ENCODE data around the gene EDDM3A. TPM values are rescaled to one million over a fixed set of nuclear protein-coding genes. Genes with fewer than 3 reads are reported as not detected.

Gene EDDM3A, protein sequence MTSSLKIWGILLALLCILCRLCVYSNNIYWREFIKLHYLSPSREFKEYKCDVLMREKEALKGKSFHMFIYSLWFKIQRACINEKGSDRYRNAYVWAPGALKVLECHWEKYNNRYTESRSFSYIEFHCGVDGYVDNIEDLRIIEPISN
- total RNA-seq (not detected), polyA plus RNA-seq (under 1 TPM in 1 of 3 donors, not detected in 2; 0.38 TPM)
- long read RNA-seq, donor 1 = 0 reads
- long read RNA-seq, donor 2 = 0 reads
- long read RNA-seq, donor 3 = 0 reads
- long read RNA-seq, donor 4 = 0 reads
- long read RNA-seq, donor 5 = 0 reads
- long read RNA-seq, donor 6 = 0 reads
- long read RNA-seq, donor 7 = 0 reads
- long read RNA-seq, donor 8 = 0 reads
- long read RNA-seq, donor 9 = 0 reads
- long read RNA-seq, donor 10 = 0 reads

DNA sequence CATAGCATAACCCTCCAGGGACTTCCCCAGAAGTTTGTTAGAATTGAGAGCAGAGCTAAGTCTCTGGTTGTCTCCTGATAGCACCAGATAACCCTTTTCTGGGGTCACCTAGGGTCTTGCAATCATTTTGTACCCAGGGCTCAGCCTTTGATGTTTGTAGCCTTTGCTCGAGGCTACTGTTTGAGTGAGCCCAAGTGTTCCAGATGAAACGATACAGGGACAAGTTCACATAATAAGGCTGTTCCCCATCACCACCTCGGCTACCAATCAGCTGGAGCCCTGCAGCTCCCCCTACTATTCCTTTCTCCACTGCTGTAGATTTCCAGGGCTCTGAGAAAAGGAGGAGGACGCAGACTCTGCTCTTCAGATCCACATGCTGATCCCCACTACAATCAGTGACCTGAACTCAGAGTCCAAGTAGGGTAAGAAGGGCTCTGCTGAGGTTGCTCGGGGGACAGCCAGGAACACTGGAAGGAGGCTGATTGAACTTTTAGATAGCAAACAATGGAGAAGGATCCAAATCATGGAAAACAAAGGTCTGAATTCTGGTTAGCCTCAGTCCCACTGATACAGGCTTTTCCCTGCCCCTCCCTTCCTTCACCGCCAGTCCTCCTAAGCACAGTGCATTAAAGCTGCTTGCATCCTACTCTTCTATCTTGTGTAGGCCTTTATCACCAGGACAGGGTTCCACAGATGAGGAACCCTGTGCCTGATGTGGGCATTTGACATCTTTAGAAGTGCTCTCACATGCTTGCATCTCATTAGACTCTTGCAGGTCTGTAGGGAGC is at the start of gene EDDM3A:
TSS of gene EDDM3A (plus strand) at position 317 of the 788 bp plus-strand sequence. CDS start 1,694 bp downstream, outside the sequence.
- Histone ChIP-seq H3K9me3 (no peaks in the 10 kb centered on the region), H3K36me3 (no peaks in the 10 kb centered on the region), H3K27ac (no peak within 1 kb of the TSS), H3K4me1 (peaks cover 0 to 11% (median 4%) of the 10 kb centered on the region in 4 donors), H3K4me3 (no peak within 1 kb of the TSS), H3K27me3 (no peaks in the 10 kb centered on the region)
- DNase-seq = no peak
- 49 to 69% (median 62%) methylated on average over 6 of the region's 6 CpGs for WGBS, 5 donors
- TF ChIP-seq POLR2AphosphoS5 (IDR thresholded peaks at IDR 0.05) (no peak), POLR2A (IDR thresholded peaks at IDR 0.05) (no peak), EP300 (IDR thresholded peaks at IDR 0.05) (no peak)
- TF ChIP-seq, protein P1, sequence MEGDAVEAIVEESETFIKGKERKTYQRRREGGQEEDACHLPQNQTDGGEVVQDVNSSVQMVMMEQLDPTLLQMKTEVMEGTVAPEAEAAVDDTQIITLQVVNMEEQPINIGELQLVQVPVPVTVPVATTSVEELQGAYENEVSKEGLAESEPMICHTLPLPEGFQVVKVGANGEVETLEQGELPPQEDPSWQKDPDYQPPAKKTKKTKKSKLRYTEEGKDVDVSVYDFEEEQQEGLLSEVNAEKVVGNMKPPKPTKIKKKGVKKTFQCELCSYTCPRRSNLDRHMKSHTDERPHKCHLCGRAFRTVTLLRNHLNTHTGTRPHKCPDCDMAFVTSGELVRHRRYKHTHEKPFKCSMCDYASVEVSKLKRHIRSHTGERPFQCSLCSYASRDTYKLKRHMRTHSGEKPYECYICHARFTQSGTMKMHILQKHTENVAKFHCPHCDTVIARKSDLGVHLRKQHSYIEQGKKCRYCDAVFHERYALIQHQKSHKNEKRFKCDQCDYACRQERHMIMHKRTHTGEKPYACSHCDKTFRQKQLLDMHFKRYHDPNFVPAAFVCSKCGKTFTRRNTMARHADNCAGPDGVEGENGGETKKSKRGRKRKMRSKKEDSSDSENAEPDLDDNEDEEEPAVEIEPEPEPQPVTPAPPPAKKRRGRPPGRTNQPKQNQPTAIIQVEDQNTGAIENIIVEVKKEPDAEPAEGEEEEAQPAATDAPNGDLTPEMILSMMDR (IDR thresholded peaks at IDR 0.05) = no peak
- intact Hi-C loops (cut with DNase I; ENCODE audit: low total_unique reads) = no loop called here

DNA sequence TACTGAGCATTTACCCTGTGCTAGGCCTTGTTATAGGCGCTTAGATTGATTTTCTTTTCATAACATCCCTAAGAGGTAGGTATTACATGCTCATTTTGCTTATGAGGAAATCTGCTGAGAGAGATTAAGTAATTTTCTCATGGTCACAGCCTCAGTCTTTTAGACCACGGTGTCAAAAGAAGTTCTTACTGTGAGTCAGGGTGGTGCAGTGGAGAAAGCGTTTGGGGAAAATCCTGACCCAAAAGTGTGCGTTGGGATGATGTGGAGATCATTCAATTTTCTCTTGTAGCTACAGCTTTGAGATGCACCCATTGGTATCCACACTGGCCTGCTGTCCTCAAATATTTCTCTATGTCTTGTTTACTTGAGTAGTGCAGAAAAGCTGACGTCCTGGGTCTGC is 48.9 kb upstream of the EDDM3A start:
- H3K36me3 ChIP-seq = peaks cover 14 to 54% (median 48%) of the 10 kb centered on the region in 4 donors
- no peaks in the 10 kb centered on the region for H3K9me3 ChIP-seq
- no peak overlapping the region for H3K4me3 ChIP-seq
- no peak for DNase-seq
- TF ChIP-seq EP300 (IDR thresholded peaks at IDR 0.05) = no peak
- TF ChIP-seq POLR2AphosphoS5 (IDR thresholded peaks at IDR 0.05) = no peak
- TF ChIP-seq, protein P1 (IDR thresholded peaks at IDR 0.05) = no peak
- TF ChIP-seq POLR2A (IDR thresholded peaks at IDR 0.05) = no peak
- H3K4me1 ChIP-seq = peaks cover 0 to 18% (median 9%) of the 10 kb centered on the region in 4 donors
- WGBS, 5 donors = 79 to 93% (median 84%) methylated on average over 5 of the region's 5 CpGs
- H3K27me3 ChIP-seq = no peaks in the 10 kb centered on the region
- no peak overlapping the region for H3K27ac ChIP-seq
- intact Hi-C loops (cut with DNase I; ENCODE audit: low total_unique reads) = loop anchor here (10.0 kb wide), 2 partner anchors 158 to 372 kb away; no protein-coding TSS in a partner anchor

GRCh38 chr14:20697273-20698017 is 48.2 kb upstream of the EDDM3A start:
- Histone ChIP-seq H3K4me3 (no peak overlapping the region), H3K27ac (peak overlapping the region in 1 of 5 donors; percentile 22), H3K4me1 (peaks cover 0 to 17% (median 8%) of the 10 kb centered on the region in 4 donors), H3K9me3 (no peaks in the 10 kb centered on the region), H3K27me3 (no peaks in the 10 kb centered on the region), H3K36me3 (peaks cover 14 to 54% (median 48%) of the 10 kb centered on the region in 4 donors)
- 28 to 36% (median 32%) methylated on average over 6 of the region's 6 CpGs for WGBS, 5 donors
- intact Hi-C loops (cut with DNase I; ENCODE audit: low total_unique reads) = loop anchor here (10.0 kb wide), 2 partner anchors 157 to 373 kb away; no protein-coding TSS in a partner anchor
- peak; percentile 79 to 89 for DNase-seq
- TF ChIP-seq, protein P1 (IDR thresholded peaks at IDR 0.05) = peak in 5 of 7 experiments; percentile 66 to 90 (median 72)
- peak in 1 of 3 donors; percentile 74 for TF ChIP-seq POLR2AphosphoS5 (IDR thresholded peaks at IDR 0.05)
- no peak for TF ChIP-seq POLR2A (IDR thresholded peaks at IDR 0.05)

DNA sequence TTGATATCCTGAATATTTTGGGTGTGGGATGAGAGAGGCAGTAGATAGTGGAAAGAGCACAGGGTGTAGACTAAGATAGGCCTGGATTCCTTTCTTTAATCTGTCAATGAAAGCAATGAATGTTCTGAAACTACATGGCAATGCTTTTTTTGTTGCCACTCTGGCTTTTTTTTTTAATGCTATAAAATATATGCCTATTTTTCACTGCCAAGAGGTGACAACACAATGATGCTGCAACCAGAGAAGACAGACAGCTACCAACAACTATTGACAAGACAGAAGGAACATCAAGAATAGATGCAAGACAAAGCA is 47.7 kb upstream of the EDDM3A start:
- no peaks in the 10 kb centered on the region for H3K27me3 ChIP-seq
- no peaks in the 10 kb centered on the region for H3K9me3 ChIP-seq
- intact Hi-C loops (cut with DNase I; ENCODE audit: low total_unique reads) = loop anchor here (10.0 kb wide), 2 partner anchors 157 to 373 kb away; no protein-coding TSS in a partner anchor
- peak overlapping the region in 1 of 5 donors; percentile 22 for H3K27ac ChIP-seq
- peaks cover 14 to 54% (median 48%) of the 10 kb centered on the region in 4 donors for H3K36me3 ChIP-seq
- peaks cover 0 to 17% (median 8%) of the 10 kb centered on the region in 4 donors for H3K4me1 ChIP-seq
- H3K4me3 ChIP-seq = no peak overlapping the region
- TF ChIP-seq EP300 (IDR thresholded peaks at IDR 0.05) = no peak
- TF ChIP-seq, protein P1 (IDR thresholded peaks at IDR 0.05) = no peak
- TF ChIP-seq POLR2A (IDR thresholded peaks at IDR 0.05) = no peak
- TF ChIP-seq POLR2AphosphoS5 (IDR thresholded peaks at IDR 0.05) = no peak
- no peak for DNase-seq

Measured in stomach (tissue), 19 donors.